Renal pelvis (tissue), 4 donors: ENCODE results near the gene ZNF609. TPM values are rescaled to one million over a fixed set of nuclear protein-coding genes. Genes with fewer than 3 reads are reported as not detected.

Experiments used
- DNase-seq: peaks from one replicate; pipeline ENCODE4 v3.0.0-alpha.2; 2013
- polyA plus RNA-seq, 3 donors: library from polyadenylated mRNA; unstranded; fragments of 120-200 nt; gene quantifications; one replicate each; pipeline ENCODE4 v1.2.1, GENCODE V29; 2013; ENCODE audit not compliant: insufficient read length in 3 of 3

ZNF609 gene
- polyA plus RNA-seq, 3 donors: 34.5 to 37.0 (median 34.9) TPM

GRCh38 chr15:64717735-64718495, 257.5 kb downstream of the ZNF609 start:
- no peak for DNase-seq

- no peak for DNase-seq
Observed at GRCh38 chr15:64720188-64720587, 259.8 kb downstream of the ZNF609 start.

DNA sequence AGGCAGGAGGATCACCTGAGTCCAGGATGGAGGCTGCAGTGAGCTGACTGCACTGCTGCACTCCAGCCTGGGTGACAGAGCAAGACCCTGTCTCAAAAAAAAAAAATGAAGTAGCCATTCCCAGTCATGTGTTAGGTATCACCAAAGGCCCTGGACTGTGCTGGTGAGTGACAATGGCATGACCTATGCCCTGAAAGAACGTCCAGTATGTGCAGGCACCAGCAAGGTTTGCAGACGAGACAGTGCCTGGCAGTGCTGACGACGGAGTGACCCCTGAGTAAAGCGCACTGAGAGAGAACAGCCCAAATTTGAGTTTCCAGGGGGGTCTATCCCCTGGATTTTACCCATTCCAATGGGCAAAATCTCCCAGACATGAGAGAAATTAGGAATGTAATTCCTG, 269.8 kb downstream of the ZNF609 start:
- no peak for DNase-seq

GRCh38 chr15:64731012-64731804, 270.8 kb downstream of the ZNF609 start:
- peak; percentile 81 for DNase-seq

DNA sequence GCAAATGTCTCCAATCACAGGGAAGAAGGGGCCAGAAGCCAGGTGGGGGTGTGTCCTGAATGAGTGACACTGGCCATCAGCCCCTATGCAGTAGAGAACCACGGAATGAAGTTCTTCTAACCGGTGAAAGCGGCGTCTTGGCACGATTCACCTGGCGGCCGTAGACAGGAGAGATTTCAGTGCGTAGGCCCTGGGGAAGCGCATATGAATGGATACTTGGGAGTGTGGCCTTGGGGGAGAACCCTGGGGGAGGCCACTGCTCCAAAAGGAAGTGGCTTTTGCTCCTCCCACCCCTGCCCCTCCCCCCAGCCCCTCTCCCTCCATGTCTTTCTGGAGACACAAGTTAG, 271.4 kb downstream of the ZNF609 start:
- DNase-seq: no peak

- no peak for DNase-seq
Observed at GRCh38 chr15:64732156-64732860, 271.9 kb downstream of the ZNF609 start.

Other genes starting within 250 kb of the ZNF609 start
- gene CSNK1G1, start 104.4 kb upstream of the ZNF609 start, polyA plus RNA-seq: 10 to 100 TPM; 17.9 to 23.6 (median 23.1) TPM
- 10 to 100 TPM; 36.3 to 47.8 (median 36.8) TPM for gene PCLAF, start 79.1 kb upstream of the ZNF609 start, polyA plus RNA-seq
- gene TRIP4, start 72.7 kb upstream of the ZNF609 start, polyA plus RNA-seq: 10 to 100 TPM; 35.7 to 41.3 (median 37.2) TPM